CD14-positive monocyte (primary cell): ENCODE results near the gene FOXL2NB. TPM values are rescaled to one million over a fixed set of nuclear protein-coding genes. Genes with fewer than 3 reads are reported as not detected.

Source experiments
- DNase-seq, 3 donors: peaks; one replicate each; pipeline ENCODE4 v3.0.0-alpha.2; 2011 to 2022
- H2AFZ ChIP-seq: 2 replicates; pipeline ENCODE4 v1.6.0; 2012; ENCODE audit warnings: mild to moderate bottlenecking, low read depth, low read length, inconsistent platforms; ENCODE audit not compliant: insufficient read depth, poor library complexity, severe bottlenecking
- H3K27ac ChIP-seq, 2 donors: 1 replicate in 1 of 2; 2 replicates in 1 of 2; pipeline ENCODE4 v1.5.1; 2012 to 2013; ENCODE audit warnings: low read length in 2 of 2, control low read depth in 1 of 2, inconsistent platforms in 1 of 2, low read depth in 1 of 2, mild to moderate bottlenecking in 1 of 2
- H3K27me3 ChIP-seq, 2 donors: one replicate each; pipeline versions ENCODE4 v1.6.0 to v1.6.1; 2011 to 2013; ENCODE audit warnings: low read length in 2 of 2; ENCODE audit not compliant: control insufficient read depth in 2 of 2, insufficient read depth in 2 of 2
- H3K36me3 ChIP-seq, 2 donors: replicated peaks in 1 of 2; 1 replicate in 1 of 2; 2 replicates in 1 of 2; pipeline versions ENCODE4 v1.5.1 to v1.6.1; 2012 to 2013; ENCODE audit warnings: low read length in 2 of 2, control low read depth in 1 of 2, inconsistent platforms in 1 of 2, mild to moderate bottlenecking in 1 of 2; ENCODE audit not compliant: insufficient read depth in 2 of 2, control insufficient read depth in 1 of 2
- H3K4me1 ChIP-seq, 2 donors: 1 replicate in 1 of 2; 2 replicates in 1 of 2; pipeline versions ENCODE4 v1.5.1 to v1.6.1; 2012 to 2013; ENCODE audit warnings: low read length in 2 of 2, control low read depth in 1 of 2, inconsistent platforms in 1 of 2, mild to moderate bottlenecking in 1 of 2, moderate library complexity in 1 of 2; ENCODE audit not compliant: insufficient read depth in 2 of 2, control insufficient read depth in 1 of 2
- H3K4me2 ChIP-seq: replicated peaks from 2 replicates; pipeline ENCODE3; 2012; ENCODE audit warnings: low read length, moderate library complexity, mild to moderate bottlenecking; ENCODE audit not compliant: poor library complexity, severe bottlenecking; ENCODE audit errors: extremely low read depth
- H3K4me3 ChIP-seq, 3 experiments: fragments of 200-600 bp in 1 of 3; sonication (generic) in 1 of 3; replicated peaks in 1 of 3; 1 replicate in 2 of 3; 2 replicates in 1 of 3; pipeline ENCODE4 v1.5.1; 2011 to 2013; ENCODE audit warnings: low read length in 3 of 3, mild to moderate bottlenecking in 3 of 3, control low read depth in 2 of 3, low read depth in 2 of 3, inconsistent platforms in 1 of 3, moderate library complexity in 1 of 3
- H3K79me2 ChIP-seq: 2 replicates; pipeline ENCODE4 v1.6.0; 2012; ENCODE audit warnings: mild to moderate bottlenecking, control low read depth, inconsistent platforms, low read length, moderate library complexity; ENCODE audit not compliant: insufficient read depth
- H3K9ac ChIP-seq: 2 replicates; pipeline ENCODE4 v1.6.0; 2017; ENCODE audit warnings: low read length, mild to moderate bottlenecking; ENCODE audit not compliant: insufficient read depth, poor library complexity, severe bottlenecking
- H3K9me3 ChIP-seq, 2 donors: replicated peaks in 1 of 2; 1 replicate in 1 of 2; 2 replicates in 1 of 2; pipeline versions ENCODE4 v1.5.1 to v1.6.1; 2012 to 2013; ENCODE audit warnings: low read length in 2 of 2, control low read depth in 1 of 2; ENCODE audit not compliant: control insufficient read depth in 1 of 2, insufficient read depth in 1 of 2
- H4K20me1 ChIP-seq: 2 replicates; pipeline ENCODE4 v1.6.0; 2012; ENCODE audit warnings: mild to moderate bottlenecking, low read length, control low read depth, moderate library complexity; ENCODE audit not compliant: insufficient read depth
- H3K27ac Mint-ChIP-seq, 7 donors: one replicate each; pipeline ENCODE4 v1.8.0; 2020; ENCODE audit warnings: mild to moderate bottlenecking in 7 of 7, mixed read lengths in 7 of 7, moderate library complexity in 6 of 7, inconsistent platforms in 2 of 7
- H3K27me3 Mint-ChIP-seq, 3 donors: one replicate each; pipeline ENCODE4 v1.8.0; 2021 to 2022; ENCODE audit warnings: low read depth in 3 of 3, mild to moderate bottlenecking in 3 of 3, mixed read lengths in 3 of 3, moderate library complexity in 3 of 3, inconsistent platforms in 1 of 3
- H3K36me3 Mint-ChIP-seq, 2 donors: one replicate each; pipeline ENCODE4 v1.8.0; 2020; ENCODE audit warnings: mixed read lengths in 2 of 2, inconsistent platforms in 1 of 2, mild to moderate bottlenecking in 1 of 2
- H3K4me1 Mint-ChIP-seq: one replicate; pipeline ENCODE4 v1.8.0; 2020; ENCODE audit warnings: mild to moderate bottlenecking, mixed read lengths
- H3K4me3 Mint-ChIP-seq, 2 donors: one replicate each; pipeline ENCODE4 v1.8.0; 2020; ENCODE audit warnings: mild to moderate bottlenecking in 2 of 2, mixed read lengths in 2 of 2, moderate library complexity in 1 of 2
- H3K9me3 Mint-ChIP-seq, 7 donors: one replicate each; pipeline ENCODE4 v1.8.0; 2020 to 2022; ENCODE audit warnings: mixed read lengths in 7 of 7, mild to moderate bottlenecking in 6 of 7, moderate library complexity in 6 of 7, inconsistent platforms in 2 of 7
- CTCF ChIP-seq: fragments of 200-600 bp; IDR thresholded peaks from one replicate; pipeline ENCODE4 v1.8.0; 2022; ENCODE audit warnings: antibody characterized with exemption, mild to moderate bottlenecking
- WGBS: methylation state at CpG from one replicate; pipeline ENCODE4 v1.1.5; 2013; ENCODE audit warnings: missing lambda C conversion rate; ENCODE audit not compliant: insufficient coverage; 5-methylcytosine and 5-hydroxymethylcytosine counted together
- intact Hi-C, 2 donors: fragments of 100-400 bp; cut with micrococcal nuclease; formaldehyde crosslinking; loops; one replicate each; pipeline versions ENCODE4 v1.15.0 to v1.15.1; 2023
- polyA plus RNA-seq, 3 donors: library from polyadenylated mRNA; depleted of rRNA in 1 of 3; unstranded in 2 of 3; stranded (reverse) in 1 of 3; fragments of 300-500 nt in 2 of 3; fragments of >200 nt in 1 of 3; fragmentation: Illumina TruSeq in 2 of 3; gene quantifications; 1 replicate in 2 of 3; 2 replicates in 1 of 3; pipeline ENCODE4 v1.2.3, GENCODE V29; 2012 to 2021

FOXL2NB gene
- polyA plus RNA-seq, 3 donors = not detected

- Mint-ChIP-seq H3K27me3 (peaks cover 3 to 12% (median 10%) of the 10 kb centered on the region in 3 donors), H3K9me3 (peaks cover 0 to 4% (median 0%) of the 10 kb centered on the region in 7 donors), H3K36me3 (no peaks in the 10 kb centered on the region), H3K4me1 (no peaks in the 10 kb centered on the region), H3K4me3 (no peak overlapping the region), H3K27ac (no peak overlapping the region)
- intact Hi-C loops = no loop called here
- no peak for DNase-seq
- Histone ChIP-seq H3K4me1 (no peaks in the 10 kb centered on the region), H4K20me1 (no peaks in the 10 kb centered on the region), H3K4me2 (no peak overlapping the region), H3K9ac (no peak overlapping the region), H3K36me3 (no peaks in the 10 kb centered on the region), H3K4me3 (no peak overlapping the region), H3K9me3 (no peaks in the 10 kb centered on the region), H3K27me3 (no peaks in the 10 kb centered on the region), H2AFZ (no peak overlapping the region), H3K79me2 (no peaks in the 10 kb centered on the region), H3K27ac (no peak overlapping the region)
- no CpG with 5 or more reads among the region's 3 CpGs for WGBS
- no peak for TF ChIP-seq CTCF
Measured at GRCh38 chr3:138984816-138985215, 37.8 kb downstream of the FOXL2NB start.

GRCh38 chr3:138985932-138986331 lies 38.9 kb downstream of the FOXL2NB start:
- H2AFZ ChIP-seq = no peak overlapping the region
- no peak overlapping the region for H3K9ac ChIP-seq
- H3K4me3 Mint-ChIP-seq = no peak overlapping the region
- no peak for TF ChIP-seq CTCF
- no peak overlapping the region for H3K4me2 ChIP-seq
- no peaks in the 10 kb centered on the region for H3K4me1 ChIP-seq
- no peaks in the 10 kb centered on the region for H3K4me1 Mint-ChIP-seq
- no peaks in the 10 kb centered on the region for H4K20me1 ChIP-seq
- no peak overlapping the region for H3K4me3 ChIP-seq
- H3K27me3 Mint-ChIP-seq = peaks cover 1 to 11% (median 8%) of the 10 kb centered on the region in 3 donors
- no peaks in the 10 kb centered on the region for H3K79me2 ChIP-seq
- H3K27ac ChIP-seq = no peak overlapping the region
- H3K36me3 ChIP-seq = no peaks in the 10 kb centered on the region
- intact Hi-C loops = no loop called here
- no peak for DNase-seq
- 100% methylated on average over 1 of the region's 4 CpGs for WGBS
- H3K36me3 Mint-ChIP-seq = no peaks in the 10 kb centered on the region
- H3K9me3 Mint-ChIP-seq = peaks cover 0 to 2% (median 0%) of the 10 kb centered on the region in 7 donors
- no peaks in the 10 kb centered on the region for H3K9me3 ChIP-seq
- H3K27ac Mint-ChIP-seq = no peak overlapping the region
- H3K27me3 ChIP-seq = no peaks in the 10 kb centered on the region
